PC-3 (cell line): ENCODE results near the gene RNF38.

Experiments
- CTCF ChIP-seq: fragments of 300-600 bp; sonication (generic); conservative IDR thresholded peaks from 2 replicates; pipeline ENCODE4 v1.5.1; 2017; ENCODE audit warnings: antibody characterized with exemption, low read depth, mild to moderate bottlenecking, low read length
- EZH2 ChIP-seq: fragments of 300-600 bp; sonication (generic); IDR thresholded peaks from one replicate; pipeline ENCODE4 v1.6.1; 2017; ENCODE audit warnings: antibody characterized with exemption, mild to moderate bottlenecking, low read length; ENCODE audit not compliant: unreplicated experiment
- EZH2phosphoT487 ChIP-seq: fragments of 300-600 bp; sonication (generic); IDR thresholded peaks from 2 replicates; pipeline ENCODE4 v1.6.1; 2018; ENCODE audit warnings: mild to moderate bottlenecking, antibody characterized with exemption, low read length, borderline replicate concordance

- no peak for TF ChIP-seq EZH2
- TF ChIP-seq CTCF, result no peak
- no peak for TF ChIP-seq EZH2phosphoT487
Observed at GRCh38 chr9:36443581-36443980, 43.5 kb upstream of the RNF38 start.
